K562 (cell line): ENCODE results near the gene TSC22D2. TPM values are rescaled to one million over a fixed set of nuclear protein-coding genes. Genes with fewer than 3 reads are reported as not detected.
A peak's percentile ranks its signal among the peaks of the same experiment; 100 is the strongest.

Experiments
- ATAC-seq: fragments of 200-7000 bp; cut with Tn5 transposase; 3 replicates; pipeline ENCODE4 v1.9.1; 2020; ENCODE audit warnings: moderate library complexity
- BruUV-seq: library from RNA; stranded (reverse); fragments of 400-500 nt; replicated peaks from 2 replicates; lab custom pipeline; 2021; lab: Mats Ljungman, UMichigan
- CTCF ChIA-PET: fragments of 300-600 bp; formaldehyde crosslinking; extraction: SDS; loops from one replicate; lab custom pipeline; 2021; ENCODE audit warnings: low intra/inter-chr PET ratio; lab: Yijun Ruan, JAX
- POLR2A ChIA-PET: fragments of 300-600, 350-650 bp; sonication (Branson Sonifier 250); formaldehyde crosslinking; extraction: SDS; loops from one replicate; lab custom pipeline; 2021; ENCODE audit warnings: antibody characterized with exemption, inconsistent platforms; lab: Yijun Ruan, JAX
- DNase-seq, 4 experiments: peaks; one replicate each; pipeline versions ENCODE4 v3.0.0 to v3.0.0-alpha.2; 2011 to 2018; ENCODE audit warnings: low spot score in 3 of 4, mixed read lengths in 3 of 4; ENCODE audit errors: extremely low read depth in 1 of 4
- FAIRE-seq: peaks from 2 replicates; lab custom pipeline; 2011; peaks lifted over from hg19 to GRCh38; lab: Jason Lieb, UNC
- H2AFZ ChIP-seq: 2 replicates; pipeline ENCODE4 v1.6.0; 2011; ENCODE audit warnings: low read depth, low read length, control low read depth, inconsistent platforms
- H3K27ac ChIP-seq: fragments of 200-600 bp; 3 replicates; pipeline ENCODE4 v1.8.0; 2011; ENCODE audit warnings: low read depth, mild to moderate bottlenecking, control low read depth, inconsistent platforms, low read length, moderate library complexity, mixed read lengths; ENCODE audit errors: extremely low read depth
- H3K27me3 ChIP-seq, 2 experiments: fragments of 300-600 bp in 1 of 2; 2 replicates in 1 of 2; 3 replicates in 1 of 2; pipeline versions ENCODE4 v1.6.0 to v1.8.0; 2011; ENCODE audit warnings: inconsistent platforms in 2 of 2, low read length in 2 of 2, mild to moderate bottlenecking in 1 of 2, mixed read lengths in 1 of 2, moderate library complexity in 1 of 2; ENCODE audit not compliant: control insufficient read depth in 2 of 2, insufficient read depth in 2 of 2
- H3K36me3 ChIP-seq: fragments of 300-600 bp; 3 replicates; pipeline ENCODE4 v1.8.0; 2011; ENCODE audit warnings: mild to moderate bottlenecking, low read length, inconsistent platforms; ENCODE audit not compliant: control insufficient read depth, insufficient read depth
- H3K4me1 ChIP-seq, 2 experiments: fragments of 200-600 bp in 1 of 2; replicated peaks in 1 of 2; 2 replicates in 1 of 2; 3 replicates in 1 of 2; pipeline versions ENCODE4 v1.5.1 to v1.8.0; 2011; ENCODE audit warnings: inconsistent platforms in 2 of 2, low read length in 2 of 2, mild to moderate bottlenecking in 1 of 2, mixed read lengths in 1 of 2, moderate library complexity in 1 of 2; ENCODE audit not compliant: control insufficient read depth in 2 of 2, insufficient read depth in 2 of 2
- H3K4me2 ChIP-seq: 2 replicates; pipeline ENCODE4 v1.6.1; 2011; ENCODE audit warnings: low read length, control low read depth, inconsistent platforms, mixed read lengths; ENCODE audit not compliant: insufficient read depth
- H3K4me3 ChIP-seq: fragments of 200-600 bp; sonication (generic), shearing (Covaris generic); 2 replicates; pipeline ENCODE4 v1.5.1; 2016; ENCODE audit warnings: control low read depth, inconsistent platforms
- H3K79me2 ChIP-seq: fragments of 200-600 bp; 3 replicates; pipeline ENCODE4 v1.8.0; 2011; ENCODE audit warnings: low read length, inconsistent platforms; ENCODE audit not compliant: control insufficient read depth, insufficient read depth
- H3K9ac ChIP-seq, 2 experiments: 2 replicates each; pipeline versions ENCODE4 v1.6.0 to v1.6.1; 2011; ENCODE audit warnings: low read depth in 2 of 2, low read length in 2 of 2, control low read depth in 1 of 2, inconsistent platforms in 1 of 2, mild to moderate bottlenecking in 1 of 2, mixed read lengths in 1 of 2; ENCODE audit not compliant: insufficient read depth in 1 of 2
- H3K9me1 ChIP-seq: one replicate; pipeline ENCODE4 v1.6.0; 2011; ENCODE audit warnings: inconsistent platforms, mild to moderate bottlenecking, low read length, moderate library complexity; ENCODE audit not compliant: control insufficient read depth, insufficient read depth
- H3K9me3 ChIP-seq: replicated peaks from 2 replicates; pipeline ENCODE4 v1.5.1; 2011; ENCODE audit warnings: low read depth, low read length, inconsistent platforms; ENCODE audit not compliant: control insufficient read depth, insufficient read depth
- H4K20me1 ChIP-seq: replicated peaks from 2 replicates; pipeline ENCODE4 v1.6.1; 2011; ENCODE audit warnings: low read length, inconsistent platforms, mixed read lengths; ENCODE audit not compliant: control insufficient read depth, insufficient read depth
- ARID1B ChIP-seq: fragments of 450-650 bp; IDR thresholded peaks from 2 replicates; pipeline ENCODE4 v1.6.1; 2016; ENCODE audit warnings: antibody characterized with exemption, mild to moderate bottlenecking, inconsistent platforms
- ATF1 ChIP-seq, 2 experiments: fragments of 450-650 bp in 1 of 2; IDR thresholded peaks; 2 replicates each; pipeline ENCODE4 v1.6.1; 2016; ENCODE audit warnings: missing compliant biosample characterization in 1 of 2, missing genetic modification characterization in 1 of 2
- CEBPB ChIP-seq: fragments of 450-650 bp; IDR thresholded peaks from 2 replicates; pipeline ENCODE4 v1.6.1; 2016; ENCODE audit warnings: missing genetic modification characterization, missing compliant biosample characterization
- COPS2 ChIP-seq: fragments of 450-650 bp; conservative IDR thresholded peaks from 2 replicates; pipeline ENCODE4 v1.6.1; 2016; ENCODE audit warnings: mild to moderate bottlenecking, moderate library complexity
- CREB1 ChIP-seq, 2 experiments: sonication (generic) in 1 of 2; formaldehyde crosslinking in 1 of 2; IDR thresholded peaks; 2 replicates each; pipeline versions ENCODE4 v1.6.1 to v1.8.0; 2012 to 2022; ENCODE audit warnings: inconsistent platforms in 1 of 2, mild to moderate bottlenecking in 1 of 2, missing genetic modification reagents in 1 of 2, moderate library complexity in 1 of 2
- FOS ChIP-seq: IDR thresholded peaks from 3 replicates; pipeline ENCODE4 v1.6.1; 2011; ENCODE audit not compliant: insufficient read length; ENCODE audit errors: extremely low read depth
- FOXK2 ChIP-seq, 2 experiments: fragments of 450-650 bp; IDR thresholded peaks in 1 of 2; conservative IDR thresholded peaks in 1 of 2; 2 replicates each; pipeline ENCODE4 v1.6.1; 2016; ENCODE audit warnings: low read depth in 2 of 2, mild to moderate bottlenecking in 1 of 2
- GATA2 ChIP-seq: sonication (generic); formaldehyde crosslinking; IDR thresholded peaks from 2 replicates; pipeline ENCODE4 v1.4.0; 2020; ENCODE audit warnings: mild to moderate bottlenecking, missing genetic modification reagents
- GTF2A2 ChIP-seq: IDR thresholded peaks from 2 replicates; pipeline ENCODE4 v1.6.1; 2016; ENCODE audit warnings: mild to moderate bottlenecking, missing genetic modification characterization, missing compliant biosample characterization
- HDAC6 ChIP-seq: IDR thresholded peaks from 2 replicates; pipeline ENCODE4 v1.6.1; 2012; ENCODE audit warnings: low read depth, mild to moderate bottlenecking, control low read depth, inconsistent platforms, low read length, moderate library complexity
- HMG20A ChIP-seq: fragments of 450-650 bp; formaldehyde crosslinking; conservative IDR thresholded peaks from 2 replicates; pipeline ENCODE4 v1.4.0; 2020; ENCODE audit warnings: mild to moderate bottlenecking, mixed read lengths
- JUN ChIP-seq, 2 experiments: sonication (generic) in 1 of 2; formaldehyde crosslinking in 1 of 2; IDR thresholded peaks; 2 replicates each; pipeline versions ENCODE4 v1.6.1 to v1.8.0; 2012 to 2022; ENCODE audit warnings: borderline replicate concordance in 2 of 2, mild to moderate bottlenecking in 2 of 2, improper control_type of control experiment in 1 of 2, low read depth in 1 of 2, low read length in 1 of 2, missing genetic modification reagents in 1 of 2
- JUNB ChIP-seq: fragments of 450-650 bp; formaldehyde crosslinking; conservative IDR thresholded peaks from 2 replicates; pipeline ENCODE4 v1.4.0; 2020; ENCODE audit warnings: mild to moderate bottlenecking
- KDM1A ChIP-seq, 2 experiments: fragments of 450-650 bp; IDR thresholded peaks; 2 replicates each; pipeline ENCODE4 v1.6.1; 2016; ENCODE audit warnings: mild to moderate bottlenecking in 2 of 2
- MEIS2 ChIP-seq: fragments of 450-650 bp; IDR thresholded peaks from 2 replicates; pipeline ENCODE4 v1.6.1; 2014; ENCODE audit warnings: mild to moderate bottlenecking; ENCODE audit not compliant: partially characterized antibody
- NFE2 ChIP-seq: IDR thresholded peaks from 2 replicates; pipeline ENCODE4 v1.6.1; 2014; ENCODE audit warnings: antibody characterized with exemption, low read depth
- SETDB1 ChIP-seq: IDR thresholded peaks from one replicate; pipeline ENCODE4 v1.6.1; 2012; ENCODE audit warnings: low read length, control low read depth, inconsistent platforms
- SMARCC2 ChIP-seq: fragments of 450-650 bp; IDR thresholded peaks from 2 replicates; pipeline ENCODE4 v1.6.1; 2017; ENCODE audit warnings: antibody characterized with exemption, moderate library complexity, mild to moderate bottlenecking, low read depth
- SOX6 ChIP-seq: fragments of 450-650 bp; IDR thresholded peaks from 2 replicates; pipeline ENCODE4 v1.6.1; 2014; ENCODE audit warnings: mild to moderate bottlenecking
- TAF1 ChIP-seq: IDR thresholded peaks from 2 replicates; pipeline ENCODE4 v1.6.1; 2011; ENCODE audit warnings: mild to moderate bottlenecking, low read length, moderate library complexity; ENCODE audit not compliant: insufficient read depth, control insufficient read depth, severe bottlenecking; ENCODE audit errors: extremely low read depth
- TFAM ChIP-seq: fragments of 250-450 bp; sonication (Bioruptor Pico); conservative IDR thresholded peaks from 2 replicates; pipeline ENCODE4 v1.5.0; 2021; ENCODE audit warnings: mild to moderate bottlenecking, moderate library complexity
- ZFPM2 ChIP-seq: fragments of 250-450 bp; sonication (Bioruptor Pico); IDR thresholded peaks from 2 replicates; pipeline ENCODE4 v1.5.1; 2022; ENCODE audit warnings: mild to moderate bottlenecking
- ZNF217 ChIP-seq: sonication (generic); formaldehyde crosslinking; IDR thresholded peaks from 2 replicates; pipeline ENCODE4 v1.8.0; 2022; ENCODE audit warnings: mild to moderate bottlenecking, missing genetic modification reagents
- ZSCAN32 ChIP-seq: fragments of 450-650 bp; formaldehyde crosslinking; IDR thresholded peaks from 2 replicates; pipeline ENCODE4 v1.4.0; 2020; ENCODE audit warnings: mild to moderate bottlenecking, moderate library complexity
- WGBS: fragments of 100-300 bp; shearing (Covaris generic); methylation state at CpG from one replicate; pipeline ENCODE4 v1.1.6; 2016; ENCODE audit warnings: low coverage, mixed read lengths; ENCODE audit not compliant: insufficient coverage; ENCODE audit errors: missing lambda C conversion rate; 5-methylcytosine and 5-hydroxymethylcytosine counted together
- in situ Hi-C: fragments of 300-500 bp; cut with MboI; formaldehyde crosslinking; loops from 4 replicates; pipeline ENCODE4 v1.15.0; 2018; ENCODE audit warnings: inconsistent platforms, mixed read lengths
- intact Hi-C: fragments of 100-400 bp; cut with micrococcal nuclease; formaldehyde crosslinking; loops from 2 replicates; pipeline ENCODE4 v1.14.2; 2022
- polyA plus RNA-seq, 8 experiments: library from polyadenylated mRNA; depleted of rRNA in 4 of 8; stranded (reverse) in 5 of 8; unstranded in 3 of 8; fragments of >200 nt; fragmentation: Nextera tagmentation in 2 of 8; fragmentation: Illumina TruSeq in 1 of 8; extraction: Ambion mirVana in 2 of 8; extraction: Trizol in 1 of 8; gene quantifications; 2 replicates each; pipeline versions ENCODE4 v1.2.1 to v1.2.3, GENCODE V29; 2011 to 2014; ENCODE audit warnings: inconsistent platforms in 1 of 8, missing spikeins in 1 of 8
- total RNA-seq, 7 experiments: library from RNA; depleted of rRNA in 6 of 7; stranded (reverse); fragments of >200 nt in 6 of 7; fragmentation: Illumina TruSeq in 2 of 7; extraction: Trizol in 2 of 7; gene quantifications; 2 replicates each; pipeline versions ENCODE4 v1.2.1 to v1.2.3, GENCODE V29; 2011 to 2021; ENCODE audit warnings: low replicate concordance in 1 of 7

The TSC22D2 gene
- total and polyA plus RNA-seq, 9 of the 15 experiments (the other 6 are each of a cell fraction or from before 2014, with no cell fraction given): 5.5 to 44.0 (median 19.3) TPM

DNA sequence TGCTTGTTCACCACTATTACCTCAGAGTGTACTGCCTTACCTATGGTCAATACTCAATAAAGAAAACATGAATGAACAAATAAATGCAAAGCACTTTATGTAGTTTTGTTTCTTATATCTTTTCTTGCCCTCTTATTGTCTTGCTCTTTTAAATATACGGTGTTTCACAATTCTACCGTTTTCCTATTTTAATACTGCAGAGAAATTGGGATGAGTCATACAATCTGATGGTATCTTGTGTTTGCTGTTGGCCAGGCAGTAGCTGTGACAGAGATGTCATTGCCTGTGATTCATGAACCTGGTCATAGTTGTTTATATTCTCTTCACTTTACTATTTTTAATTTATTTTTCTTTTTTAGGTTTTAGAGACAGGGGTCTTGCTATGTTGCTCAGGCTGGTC is 89.9 kb downstream of the TSC22D2 start:
- H3K9me1 ChIP-seq: no peaks in the 10 kb centered on the region
- ATAC-seq (peak; percentile 65), DNase-seq (peak; percentile 46 to 63 (median 56)), FAIRE-seq (peak; percentile 23)
- no peak overlapping the region for H3K9ac ChIP-seq
- in situ Hi-C loops (no loop called here), intact Hi-C loops (loop anchor here (5.0 to 10.0 kb wide), 2 partner anchors 126 to 563 kb away; no protein-coding TSS in a partner anchor)
- peaks cover 0 to 26% of the 10 kb centered on the region in 2 experiments; a peak in 4 of 5 replicates for H3K4me1 ChIP-seq
- 0% methylated on average over 2 of the region's 2 CpGs for WGBS
- no TSS peak for BruUV-seq
- H4K20me1 ChIP-seq: no peaks in the 10 kb centered on the region
- H3K4me3 ChIP-seq: no peak overlapping the region
- H3K36me3 ChIP-seq: no peaks in the 10 kb centered on the region
- ChIA-PET CTCF (interaction anchor here (0.6 to 0.9 kb wide), 2 partner anchors 84 to 88 kb away, joined by 3 read pairs; no protein-coding TSS in a partner anchor), POLR2A (interaction anchor here (0.7 to 1.8 kb wide), 2 partner anchors 40 to 90 kb away, joined by 3 to 5 read pairs; partner anchors contain the start of gene TSC22D2)
- no peaks in the 10 kb centered on the region for H3K79me2 ChIP-seq
- peak overlapping the region; percentile 34; the same call in 1 of the 2 replicates for H2AFZ ChIP-seq
- peaks cover 4% of the 10 kb centered on the region; the same call in 1 of the 2 replicates for H3K9me3 ChIP-seq
- H3K27me3 ChIP-seq: no peaks in the 10 kb centered on the region
- peak overlapping the region; percentile 40; the same call in 1 of the 3 replicates for H3K27ac ChIP-seq
- no peak overlapping the region for H3K4me2 ChIP-seq
- no peak for TF ChIP-seq SETDB1
- TF ChIP-seq SMARCC2: peak; percentile 68; the same call in 1 of the 2 replicates
- TF ChIP-seq TAF1: no peak
- no peak for TF ChIP-seq HMG20A (CRISPR knock-in tag)
- peak in 1 of 2 experiments; percentile 42; a peak in 2 of 4 replicates for TF ChIP-seq KDM1A (IDR thresholded peaks at IDR 0.05)
- TF ChIP-seq TFAM (CRISPR knock-in tag): no peak
- 0 out of 2 replicates have a peak, but pooled peaks have one; percentile 29 for TF ChIP-seq SOX6
- TF ChIP-seq GATA2 (CRISPR knock-in tag): peak; percentile 15; the same call in 1 of the 2 replicates
- no peak for TF ChIP-seq ZFPM2 (CRISPR knock-in tag)
- peak; percentile 75 for TF ChIP-seq CEBPB (tag)
- TF ChIP-seq ATF1 (CRISPR knock-in tag; IDR thresholded peaks at IDR 0.05): no peak
- peak; percentile 31; the same call in 1 of the 2 replicates for TF ChIP-seq ATF1 (tag; IDR thresholded peaks at IDR 0.05)
- TF ChIP-seq MEIS2: peak; percentile 93
- TF ChIP-seq JUNB (CRISPR knock-in tag): peak; percentile 71
- TF ChIP-seq JUN (IDR thresholded peaks at IDR 0.05; ENCODE audit: borderline replicate concordance, low read depth, low read length): peak; percentile 91
- no peak for TF ChIP-seq JUN (CRISPR knock-in tag; IDR thresholded peaks at IDR 0.05; ENCODE audit: borderline replicate concordance)
- no peak for TF ChIP-seq GTF2A2 (tag)
- TF ChIP-seq ARID1B: peak; percentile 76
- no peak for TF ChIP-seq COPS2
- TF ChIP-seq FOXK2 (conservative IDR thresholded peaks at IDR 0.05 in 1 of 2, IDR thresholded peaks at IDR 0.05 in 1 of 2; ENCODE audit: low read depth in 2 of 2): peak; percentile 59 to 74
- no peak for TF ChIP-seq ZNF217 (CRISPR knock-in tag)
- TF ChIP-seq NFE2: 0 out of 2 replicates have a peak, but pooled peaks have one; percentile 15
- no peak for TF ChIP-seq ZSCAN32 (CRISPR knock-in tag)
- TF ChIP-seq FOS: peak; percentile 72
- no peak for TF ChIP-seq CREB1 (IDR thresholded peaks at IDR 0.05)
- TF ChIP-seq CREB1 (CRISPR knock-in tag; IDR thresholded peaks at IDR 0.05): no peak
- TF ChIP-seq HDAC6: no peak
